ENCODE measurements around the gene SLC6A5.

Gene SLC6A5

GRCh38 chr11:20658135-20658534 lies 58.7 kb downstream of the SLC6A5 start:
- H3K36me3 ChIP-seq (ENCODE audit: control insufficient read depth in 5 of 5, insufficient read depth in 5 of 5, low read length in 5 of 5), result no peaks in the 10 kb centered on the region
- peaks cover 0 to 17% (median 4%) of the 10 kb centered on the region in 5 donors for H3K27me3 ChIP-seq (ENCODE audit: control insufficient read depth in 5 of 5, insufficient read depth in 4 of 5, low read length in 5 of 5)
- H3K4me3 ChIP-seq (ENCODE audit: low read depth in 1 of 5, low read length in 5 of 5), result no peak overlapping the region
- H3K9me3 ChIP-seq (ENCODE audit: control insufficient read depth in 5 of 5, low read length in 5 of 5), result peaks cover 0 to 7% (median 0%) of the 10 kb centered on the region in 5 donors
- no peak overlapping the region for H3K27ac ChIP-seq (ENCODE audit: low read depth, low read length)
- no peaks in the 10 kb centered on the region for H3K4me1 ChIP-seq (ENCODE audit: control insufficient read depth in 5 of 5, insufficient read depth in 5 of 5, low read length in 5 of 5)
- H3K9ac ChIP-seq (ENCODE audit: low read length in 5 of 5), result no peak overlapping the region

- Histone ChIP-seq H3K9me3 (ENCODE audit: control insufficient read depth in 5 of 5, low read length in 5 of 5) (peaks cover 0 to 7% (median 0%) of the 10 kb centered on the region in 5 donors), H3K9ac (ENCODE audit: low read length in 5 of 5) (no peak overlapping the region), H3K36me3 (ENCODE audit: control insufficient read depth in 5 of 5, insufficient read depth in 5 of 5, low read length in 5 of 5) (no peaks in the 10 kb centered on the region), H3K4me1 (ENCODE audit: control insufficient read depth in 5 of 5, insufficient read depth in 5 of 5, low read length in 5 of 5) (no peaks in the 10 kb centered on the region), H3K27ac (ENCODE audit: low read depth, low read length) (no peak overlapping the region), H3K27me3 (ENCODE audit: control insufficient read depth in 5 of 5, insufficient read depth in 4 of 5, low read length in 5 of 5) (peaks cover 0 to 5% (median 2%) of the 10 kb centered on the region in 5 donors), H3K4me3 (ENCODE audit: low read depth in 1 of 5, low read length in 5 of 5) (no peak overlapping the region)
Observed at GRCh38 chr11:20661445-20661844, 62.0 kb downstream of the SLC6A5 start.

DNA sequence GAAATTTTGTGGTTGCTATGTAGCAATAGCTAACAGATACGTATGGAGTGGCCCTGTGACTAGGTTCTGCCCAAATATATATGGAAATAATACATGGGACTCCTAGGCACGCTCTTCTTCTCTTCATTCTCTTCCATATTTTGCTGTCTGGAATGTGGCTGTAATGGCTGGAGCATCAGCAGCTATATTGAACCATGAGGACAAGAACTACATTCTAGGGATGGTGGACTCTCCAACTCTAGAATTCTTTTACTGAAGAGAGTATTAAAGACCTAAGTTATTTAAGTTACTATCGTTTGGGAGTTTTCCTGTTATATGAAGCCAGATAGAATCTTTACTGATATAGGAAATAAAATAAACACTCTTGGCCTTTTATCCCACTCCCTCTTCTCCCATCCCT lies 62.4 kb downstream of the SLC6A5 start:
- Histone ChIP-seq H3K9ac (ENCODE audit: low read length in 5 of 5) (no peak overlapping the region), H3K27ac (ENCODE audit: low read depth, low read length) (no peak overlapping the region), H3K9me3 (ENCODE audit: control insufficient read depth in 5 of 5, low read length in 5 of 5) (peaks cover 0 to 7% (median 0%) of the 10 kb centered on the region in 5 donors), H3K4me3 (ENCODE audit: low read depth in 1 of 5, low read length in 5 of 5) (no peak overlapping the region), H3K36me3 (ENCODE audit: control insufficient read depth in 5 of 5, insufficient read depth in 5 of 5, low read length in 5 of 5) (no peaks in the 10 kb centered on the region), H3K4me1 (ENCODE audit: control insufficient read depth in 5 of 5, insufficient read depth in 5 of 5, low read length in 5 of 5) (no peaks in the 10 kb centered on the region), H3K27me3 (ENCODE audit: control insufficient read depth in 5 of 5, insufficient read depth in 4 of 5, low read length in 5 of 5) (peaks cover 0 to 4% (median 3%) of the 10 kb centered on the region in 5 donors)

- Histone ChIP-seq H3K36me3 (ENCODE audit: control insufficient read depth in 5 of 5, insufficient read depth in 5 of 5, low read length in 5 of 5) (no peaks in the 10 kb centered on the region), H3K4me1 (ENCODE audit: control insufficient read depth in 5 of 5, insufficient read depth in 5 of 5, low read length in 5 of 5) (peaks cover 0 to 13% (median 11%) of the 10 kb centered on the region in 5 donors), H3K9me3 (ENCODE audit: control insufficient read depth in 5 of 5, low read length in 5 of 5) (no peaks in the 10 kb centered on the region), H3K27ac (ENCODE audit: low read depth, low read length) (no peak overlapping the region), H3K27me3 (ENCODE audit: control insufficient read depth in 5 of 5, insufficient read depth in 4 of 5, low read length in 5 of 5) (peaks cover 35 to 51% (median 44%) of the 10 kb centered on the region in 5 donors), H3K9ac (ENCODE audit: low read length in 5 of 5) (no peak overlapping the region), H3K4me3 (ENCODE audit: low read depth in 1 of 5, low read length in 5 of 5) (no peak overlapping the region)
Observed at GRCh38 chr11:20668131-20668809, 68.9 kb downstream of the SLC6A5 start.

DNA sequence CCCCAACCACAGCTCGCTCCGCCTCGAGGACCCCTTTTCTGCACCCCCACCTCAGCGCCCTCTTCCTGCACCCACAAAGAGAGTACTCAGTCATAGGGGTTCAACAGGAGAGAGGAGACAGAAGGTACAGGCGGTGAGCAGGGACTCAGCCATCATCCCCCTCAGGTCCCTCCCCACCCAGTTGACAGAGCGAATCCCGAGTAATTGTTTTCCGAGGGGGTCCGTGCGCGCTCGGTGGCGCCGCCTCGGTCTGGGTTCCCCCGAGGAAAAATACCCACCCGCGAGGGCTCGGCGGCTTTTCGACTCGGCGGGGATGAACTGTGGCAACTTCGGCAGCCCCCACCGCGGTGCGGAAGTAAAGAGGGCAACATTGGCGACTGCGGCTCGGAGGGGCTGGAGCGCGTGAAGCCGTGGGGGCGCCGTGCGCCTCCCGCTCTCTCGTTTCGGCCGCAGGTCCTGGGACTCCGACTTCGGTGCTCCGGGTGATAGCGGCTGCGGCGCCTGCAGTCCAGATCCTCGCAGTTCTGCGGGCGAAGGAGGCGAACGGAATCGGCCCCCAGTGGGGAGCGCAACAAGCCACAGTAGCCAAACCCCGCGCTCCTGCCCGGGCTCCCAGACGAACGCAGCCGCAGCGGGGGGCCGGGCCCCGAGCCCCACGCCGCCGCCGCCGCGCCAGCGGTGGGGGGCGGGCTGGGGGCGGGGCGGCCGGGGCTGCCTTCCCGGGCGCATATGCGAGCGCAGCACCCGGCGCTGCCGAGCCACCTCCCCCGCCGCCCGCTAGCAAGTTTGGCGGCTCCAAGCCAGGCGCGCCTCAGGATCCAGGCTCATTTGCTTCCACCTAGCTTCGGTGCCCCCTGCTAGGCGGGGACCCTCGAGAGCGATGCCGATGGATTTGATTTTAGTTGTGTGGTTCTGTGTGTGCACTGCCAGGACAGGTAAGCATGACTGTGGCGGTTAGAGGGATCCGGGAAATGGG lies 69.7 kb downstream of the SLC6A5 start, which contains the start of gene NELL1:
TSS of gene NELL1 (plus strand) at position 743 of the 976 bp plus-strand sequence.
- Histone ChIP-seq H3K9me3 (ENCODE audit: control insufficient read depth in 5 of 5, low read length in 5 of 5) (no peaks in the 10 kb centered on the region), H3K9ac (ENCODE audit: low read length in 5 of 5) (no peak within 1 kb of the TSS), H3K4me1 (ENCODE audit: control insufficient read depth in 5 of 5, insufficient read depth in 5 of 5, low read length in 5 of 5) (peaks cover 0 to 13% (median 11%) of the 10 kb centered on the region in 5 donors), H3K4me3 (ENCODE audit: low read depth in 1 of 5, low read length in 5 of 5) (no peak within 1 kb of the TSS), H3K36me3 (ENCODE audit: control insufficient read depth in 5 of 5, insufficient read depth in 5 of 5, low read length in 5 of 5) (no peaks in the 10 kb centered on the region), H3K27ac (ENCODE audit: low read depth, low read length) (no peak within 1 kb of the TSS), H3K27me3 (ENCODE audit: control insufficient read depth in 5 of 5, insufficient read depth in 4 of 5, low read length in 5 of 5) (peaks cover 37 to 59% (median 48%) of the 10 kb centered on the region in 5 donors)

- Histone ChIP-seq H3K27ac (ENCODE audit: low read depth, low read length) (no peak overlapping the region), H3K9me3 (ENCODE audit: control insufficient read depth in 5 of 5, low read length in 5 of 5) (no peaks in the 10 kb centered on the region), H3K4me1 (ENCODE audit: control insufficient read depth in 5 of 5, insufficient read depth in 5 of 5, low read length in 5 of 5) (peaks cover 0 to 13% (median 11%) of the 10 kb centered on the region in 5 donors), H3K36me3 (ENCODE audit: control insufficient read depth in 5 of 5, insufficient read depth in 5 of 5, low read length in 5 of 5) (no peaks in the 10 kb centered on the region), H3K27me3 (ENCODE audit: control insufficient read depth in 5 of 5, insufficient read depth in 4 of 5, low read length in 5 of 5) (peaks cover 40 to 60% (median 48%) of the 10 kb centered on the region in 5 donors), H3K4me3 (ENCODE audit: low read depth in 1 of 5, low read length in 5 of 5) (no peak overlapping the region), H3K9ac (ENCODE audit: low read length in 5 of 5) (no peak overlapping the region)
Observed at GRCh38 chr11:20669820-20670684, 70.6 kb downstream of the SLC6A5 start.

DNA sequence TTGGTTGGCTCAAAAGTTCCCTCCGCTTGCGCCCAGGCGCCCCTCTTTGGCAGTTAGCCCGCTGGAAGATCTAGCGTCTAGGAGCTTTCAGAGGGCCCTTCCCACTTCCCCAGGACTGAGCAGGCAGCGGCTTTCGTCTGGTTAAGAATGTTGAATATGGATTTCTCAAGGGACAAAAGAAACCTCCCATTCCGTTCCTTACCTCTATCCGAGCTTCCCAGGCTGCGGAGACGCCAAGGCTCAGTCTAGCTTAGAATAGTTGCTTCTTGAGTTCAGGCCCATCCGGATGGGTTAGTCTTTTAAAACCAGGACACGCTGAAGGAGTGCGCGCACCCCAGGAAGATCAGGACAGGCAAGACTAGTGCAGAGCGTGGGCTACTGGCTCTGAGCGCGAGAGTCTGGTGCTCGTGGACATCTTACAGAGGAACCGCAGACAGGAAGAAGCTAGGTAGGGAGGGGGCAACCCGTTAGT lies 71.6 kb downstream of the SLC6A5 start:
- H3K36me3 ChIP-seq (ENCODE audit: control insufficient read depth in 5 of 5, insufficient read depth in 5 of 5, low read length in 5 of 5), result no peaks in the 10 kb centered on the region
- H3K4me3 ChIP-seq (ENCODE audit: low read depth in 1 of 5, low read length in 5 of 5), result no peak overlapping the region
- H3K27me3 ChIP-seq (ENCODE audit: control insufficient read depth in 5 of 5, insufficient read depth in 4 of 5, low read length in 5 of 5), result peaks cover 40 to 60% (median 48%) of the 10 kb centered on the region in 5 donors
- H3K9ac ChIP-seq (ENCODE audit: low read length in 5 of 5), result no peak overlapping the region
- no peak overlapping the region for H3K27ac ChIP-seq (ENCODE audit: low read depth, low read length)
- H3K4me1 ChIP-seq (ENCODE audit: control insufficient read depth in 5 of 5, insufficient read depth in 5 of 5, low read length in 5 of 5), result peaks cover 0 to 13% (median 11%) of the 10 kb centered on the region in 5 donors
- H3K9me3 ChIP-seq (ENCODE audit: control insufficient read depth in 5 of 5, low read length in 5 of 5), result no peaks in the 10 kb centered on the region

DNA sequence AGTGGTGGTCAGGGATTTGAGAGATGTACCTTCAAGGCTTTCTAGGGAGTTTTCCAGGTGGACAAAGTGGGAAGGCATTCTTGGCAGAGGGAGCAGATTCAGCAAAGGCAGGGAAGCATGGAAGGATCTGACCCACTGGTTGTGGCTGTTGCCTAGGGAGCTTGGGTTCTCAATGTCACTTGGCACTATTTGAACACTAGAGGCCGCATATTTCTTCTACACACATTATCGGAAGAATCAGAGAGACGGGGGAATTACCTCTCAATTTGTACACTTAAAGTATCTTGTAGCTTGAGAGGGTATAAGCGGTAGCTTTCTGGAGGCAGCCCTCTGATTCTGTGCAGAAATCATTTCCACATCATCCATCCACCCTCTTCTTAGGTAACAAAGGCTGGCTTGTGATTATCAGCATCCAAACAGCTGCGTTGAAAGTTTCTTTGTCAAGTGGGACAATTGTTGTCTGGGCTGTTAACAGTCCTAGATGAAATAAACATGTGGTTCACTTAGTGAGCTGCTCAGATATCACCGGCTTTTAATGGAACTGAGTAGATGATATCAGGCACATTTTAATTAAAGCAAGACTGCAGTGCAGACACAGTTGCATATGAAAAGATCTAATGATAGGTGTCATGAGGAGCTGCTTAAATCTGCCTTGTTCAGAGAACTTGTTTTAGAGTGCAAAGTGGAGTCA lies 72.6 kb downstream of the SLC6A5 start:
- peaks cover 0 to 13% (median 11%) of the 10 kb centered on the region in 5 donors for H3K4me1 ChIP-seq (ENCODE audit: control insufficient read depth in 5 of 5, insufficient read depth in 5 of 5, low read length in 5 of 5)
- no peaks in the 10 kb centered on the region for H3K9me3 ChIP-seq (ENCODE audit: control insufficient read depth in 5 of 5, low read length in 5 of 5)
- no peak overlapping the region for H3K4me3 ChIP-seq (ENCODE audit: low read depth in 1 of 5, low read length in 5 of 5)
- H3K27me3 ChIP-seq (ENCODE audit: control insufficient read depth in 5 of 5, insufficient read depth in 4 of 5, low read length in 5 of 5), result peaks cover 40 to 60% (median 43%) of the 10 kb centered on the region in 5 donors
- H3K9ac ChIP-seq (ENCODE audit: low read length in 5 of 5), result no peak overlapping the region
- no peaks in the 10 kb centered on the region for H3K36me3 ChIP-seq (ENCODE audit: control insufficient read depth in 5 of 5, insufficient read depth in 5 of 5, low read length in 5 of 5)
- no peak overlapping the region for H3K27ac ChIP-seq (ENCODE audit: low read depth, low read length)

GRCh38 chr11:20672575-20672974 lies 73.2 kb downstream of the SLC6A5 start:
- Histone ChIP-seq H3K9ac (ENCODE audit: low read length in 5 of 5) (no peak overlapping the region), H3K27me3 (ENCODE audit: control insufficient read depth in 5 of 5, insufficient read depth in 4 of 5, low read length in 5 of 5) (peaks cover 40 to 58% (median 42%) of the 10 kb centered on the region in 5 donors)

More at GRCh38 chr11:20672575-20672974, 73.2 kb downstream of the SLC6A5 start:
- H3K4me3 ChIP-seq (ENCODE audit: low read depth in 1 of 5, low read length in 5 of 5), result no peak overlapping the region
- H3K27ac ChIP-seq (ENCODE audit: low read depth, low read length), result no peak overlapping the region
- H3K36me3 ChIP-seq (ENCODE audit: control insufficient read depth in 5 of 5, insufficient read depth in 5 of 5, low read length in 5 of 5), result no peaks in the 10 kb centered on the region
- H3K9me3 ChIP-seq (ENCODE audit: control insufficient read depth in 5 of 5, low read length in 5 of 5), result no peaks in the 10 kb centered on the region
- H3K4me1 ChIP-seq (ENCODE audit: control insufficient read depth in 5 of 5, insufficient read depth in 5 of 5, low read length in 5 of 5), result peaks cover 0 to 13% (median 11%) of the 10 kb centered on the region in 5 donors
